Measurements from ENCODE around the gene NCLN. TPM values are rescaled to one million over a fixed set of nuclear protein-coding genes. Genes with fewer than 3 reads are reported as not detected.

Gene NCLN
- total and polyA plus RNA-seq, 8 donors: 34.0 to 68.1 (median 51.3) TPM

GRCh38 chr19:3146677-3147100, 39.0 kb upstream of the NCLN start:
- intact Hi-C loops (cut with DNase I): no loop called here
- peak in 2 of 4 donors; percentile 30 to 32 for ATAC-seq
- WGBS, 2 donors: 58 to 61% methylated on average over 5 of the region's 5 CpGs

DNA sequence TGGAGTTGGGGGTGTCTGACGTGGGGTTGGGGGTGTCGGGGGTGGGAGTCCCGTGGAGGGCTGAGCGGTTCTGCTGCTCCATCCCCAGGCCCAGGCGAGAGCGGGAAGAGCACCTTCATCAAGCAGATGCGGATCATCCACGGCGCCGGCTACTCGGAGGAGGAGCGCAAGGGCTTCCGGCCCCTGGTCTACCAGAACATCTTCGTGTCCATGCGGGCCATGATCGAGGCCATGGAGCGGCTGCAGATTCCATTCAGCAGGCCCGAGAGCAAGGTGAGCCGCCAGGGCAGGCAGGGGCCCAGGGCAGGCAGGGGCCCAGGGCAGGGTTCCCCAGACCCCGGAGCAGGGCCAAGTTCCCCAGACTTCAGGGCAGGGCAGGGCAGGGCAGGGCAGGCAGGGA, 37.2 kb upstream of the NCLN start:
- Histone ChIP-seq H3K27me3 (no peaks in the 10 kb centered on the region), H3K36me3 (no peaks in the 10 kb centered on the region), H3K4me3 (no peak overlapping the region), H3K9me3 (no peaks in the 10 kb centered on the region), H3K4me1 (no peaks in the 10 kb centered on the region), H3K27ac (no peak overlapping the region)
- FAIRE-seq: no peak
- WGBS, 2 donors: 73 to 85% methylated on average over 19 to 20 of the region's 20 CpGs
- ATAC-seq: no peak
- TF ChIP-seq, protein P1, sequence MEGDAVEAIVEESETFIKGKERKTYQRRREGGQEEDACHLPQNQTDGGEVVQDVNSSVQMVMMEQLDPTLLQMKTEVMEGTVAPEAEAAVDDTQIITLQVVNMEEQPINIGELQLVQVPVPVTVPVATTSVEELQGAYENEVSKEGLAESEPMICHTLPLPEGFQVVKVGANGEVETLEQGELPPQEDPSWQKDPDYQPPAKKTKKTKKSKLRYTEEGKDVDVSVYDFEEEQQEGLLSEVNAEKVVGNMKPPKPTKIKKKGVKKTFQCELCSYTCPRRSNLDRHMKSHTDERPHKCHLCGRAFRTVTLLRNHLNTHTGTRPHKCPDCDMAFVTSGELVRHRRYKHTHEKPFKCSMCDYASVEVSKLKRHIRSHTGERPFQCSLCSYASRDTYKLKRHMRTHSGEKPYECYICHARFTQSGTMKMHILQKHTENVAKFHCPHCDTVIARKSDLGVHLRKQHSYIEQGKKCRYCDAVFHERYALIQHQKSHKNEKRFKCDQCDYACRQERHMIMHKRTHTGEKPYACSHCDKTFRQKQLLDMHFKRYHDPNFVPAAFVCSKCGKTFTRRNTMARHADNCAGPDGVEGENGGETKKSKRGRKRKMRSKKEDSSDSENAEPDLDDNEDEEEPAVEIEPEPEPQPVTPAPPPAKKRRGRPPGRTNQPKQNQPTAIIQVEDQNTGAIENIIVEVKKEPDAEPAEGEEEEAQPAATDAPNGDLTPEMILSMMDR (IDR thresholded peaks at IDR 0.05): no peak
- intact Hi-C loops (cut with DNase I): no loop called here
- DNase-seq: peak in 1 of 6 donors; percentile 55

More at GRCh38 chr19:3146677-3147100, 39.0 kb upstream of the NCLN start:
- peak in 1 of 6 donors; percentile 45 for DNase-seq
- TF ChIP-seq, protein P1 (IDR thresholded peaks at IDR 0.05): peak; percentile 24 to 47 (median 40)
- no peak overlapping the region for H3K27ac ChIP-seq
- no peaks in the 10 kb centered on the region for H3K36me3 ChIP-seq
- no peaks in the 10 kb centered on the region for H3K27me3 ChIP-seq
- no peak overlapping the region for H3K4me3 ChIP-seq
- H3K4me1 ChIP-seq: no peaks in the 10 kb centered on the region
- H3K9me3 ChIP-seq: no peaks in the 10 kb centered on the region
- no peak for FAIRE-seq

DNA sequence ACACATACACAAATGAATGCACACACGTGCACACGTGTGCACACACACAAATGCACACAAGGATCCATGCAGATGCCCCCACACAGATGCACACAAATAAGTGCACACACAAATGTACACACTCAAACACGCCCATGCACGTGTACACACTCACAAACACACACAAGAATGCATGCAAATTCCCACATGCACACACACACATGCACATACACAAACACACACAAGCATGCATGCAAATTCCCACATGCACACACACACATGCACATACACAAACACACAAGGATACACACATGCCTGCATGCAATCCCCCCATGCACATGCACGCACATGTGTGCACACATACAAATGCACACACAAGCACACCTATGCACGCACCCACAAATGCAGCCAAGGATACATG, 36.6 kb upstream of the NCLN start:
- no peak for DNase-seq

DNA sequence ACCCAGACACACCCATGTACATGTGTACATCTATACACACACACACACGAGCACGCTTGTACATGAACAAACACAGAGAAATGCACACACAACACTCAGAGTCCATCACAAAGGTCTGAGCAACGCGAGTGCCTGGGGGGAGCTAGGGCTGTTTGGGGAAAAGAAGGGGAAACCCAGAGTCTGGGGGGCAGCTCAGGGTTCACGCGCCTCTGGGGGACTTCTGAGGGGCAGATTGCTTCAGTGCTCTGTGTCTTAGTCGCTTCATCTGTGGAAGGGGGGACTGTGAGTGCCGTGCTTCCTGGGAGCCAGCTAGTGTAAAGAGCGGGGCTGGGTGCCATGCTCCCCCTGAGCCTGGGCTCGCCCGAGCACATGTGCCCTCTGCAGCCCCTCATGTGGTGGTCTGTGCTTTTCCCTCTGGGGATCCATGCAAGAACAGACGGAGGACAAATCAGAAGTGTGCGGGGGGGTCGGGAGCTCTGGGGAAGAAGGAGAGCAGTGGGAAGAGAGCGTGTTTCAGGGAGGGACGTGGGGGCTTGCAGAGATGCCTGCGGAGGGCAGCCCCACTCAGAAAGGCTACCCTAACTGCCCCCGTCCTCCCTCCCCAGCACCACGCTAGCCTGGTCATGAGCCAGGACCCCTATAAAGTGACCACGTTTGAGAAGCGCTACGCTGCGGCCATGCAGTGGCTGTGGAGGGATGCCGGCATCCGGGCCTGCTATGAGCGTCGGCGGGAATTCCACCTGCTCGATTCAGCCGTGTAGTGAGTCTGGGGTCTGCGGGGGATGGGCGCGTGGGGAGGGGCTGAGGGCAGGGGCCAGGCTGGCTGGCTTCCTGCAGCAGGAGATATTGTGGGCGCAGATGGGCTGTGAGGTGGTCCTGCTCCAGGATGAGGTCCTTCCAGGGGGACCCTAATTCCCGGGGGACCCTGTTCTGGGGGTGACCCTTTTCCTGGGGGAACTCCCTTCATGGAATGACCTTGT, 35.9 kb upstream of the NCLN start:
- intact Hi-C loops (cut with DNase I): loop anchor here in 1 of 3 donors (10.0 kb wide), 1 partner anchor 265 kb away; no protein-coding TSS in a partner anchor
- H3K27ac ChIP-seq: no peak overlapping the region
- FAIRE-seq (no peak), DNase-seq (no peak), ATAC-seq (no peak)
- H3K9me3 ChIP-seq: no peaks in the 10 kb centered on the region
- TF ChIP-seq, protein P1 (IDR thresholded peaks at IDR 0.05): no peak
- no peaks in the 10 kb centered on the region for H3K4me1 ChIP-seq
- H3K27me3 ChIP-seq: no peaks in the 10 kb centered on the region
- WGBS, 2 donors: 32% methylated on average over 33 to 35 of the region's 35 CpGs
- H3K4me3 ChIP-seq: no peak overlapping the region
- no peaks in the 10 kb centered on the region for H3K36me3 ChIP-seq

More for the DNA sequence above, 36.6 kb upstream of the NCLN start:
- no peaks in the 10 kb centered on the region for H3K27me3 ChIP-seq
- WGBS, 2 donors: 64 to 81% methylated on average over 6 of the region's 6 CpGs
- H3K4me3 ChIP-seq: no peak overlapping the region
- H3K36me3 ChIP-seq: no peaks in the 10 kb centered on the region
- TF ChIP-seq, protein P1 (IDR thresholded peaks at IDR 0.05): no peak
- no peaks in the 10 kb centered on the region for H3K4me1 ChIP-seq
- intact Hi-C loops (cut with DNase I): no loop called here
- no peaks in the 10 kb centered on the region for H3K9me3 ChIP-seq
- ATAC-seq (no peak), FAIRE-seq (no peak)
- no peak overlapping the region for H3K27ac ChIP-seq
